Measurements from ENCODE around the gene AKAIN1. TPM values are rescaled to one million over a fixed set of nuclear protein-coding genes. Genes with fewer than 3 reads are reported as not detected.

The AKAIN1 gene
- total RNA-seq, 2 donors from 2014 or later = not detected

DNA sequence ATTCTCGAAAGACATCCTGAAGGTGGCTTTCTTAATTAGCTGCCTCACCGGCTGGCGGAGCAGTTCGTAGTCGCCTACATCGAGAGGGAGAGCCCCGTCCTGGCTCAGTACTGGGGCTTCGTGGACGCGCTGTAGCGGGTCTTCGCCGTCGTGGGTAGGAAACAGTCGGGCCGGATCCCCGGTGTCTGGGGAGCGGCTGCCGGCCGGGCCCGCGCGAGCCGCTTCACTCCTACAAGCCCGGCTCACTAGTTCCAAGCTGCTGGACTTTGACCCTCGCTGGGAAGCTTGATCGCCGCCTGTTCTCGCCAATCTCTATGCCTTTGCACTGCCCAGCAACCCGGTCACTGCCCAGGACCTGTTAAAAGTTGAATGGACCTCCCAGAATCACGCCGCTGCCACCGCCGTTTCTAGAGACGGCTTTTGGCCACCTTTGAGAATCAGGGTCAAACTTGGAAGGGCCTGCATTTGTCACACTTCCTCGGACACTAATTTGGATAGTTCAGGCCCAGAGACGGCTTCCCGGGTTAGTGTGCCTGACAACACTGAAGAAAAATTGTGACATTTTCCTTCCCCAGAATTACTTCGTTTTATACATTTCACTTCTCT is 41.4 kb upstream of the AKAIN1 start:
- WGBS, 2 experiments (ENCODE audit: insufficient coverage in 1 of 2, insufficient read length in 1 of 2) = 2 to 3% methylated on average over 28 to 39 of the region's 39 CpGs
- Histone ChIP-seq H3K4me3 (ENCODE audit: low read length) (peak overlapping the region; percentile 85), H3K27me3 (ENCODE audit: control insufficient read depth, insufficient read depth, low read length, poor library complexity, severe bottlenecking) (peaks cover 21% of the 10 kb centered on the region), H3K4me1 (ENCODE audit: control insufficient read depth, insufficient read depth, low read length) (no peaks in the 10 kb centered on the region), H3K9me3 (ENCODE audit: control insufficient read depth, low read length) (no peaks in the 10 kb centered on the region), H3K36me3 (ENCODE audit: control insufficient read depth, insufficient read depth, low read length) (peaks cover 5% of the 10 kb centered on the region), H3K9ac (ENCODE audit: extremely low read depth, low read length, poor library complexity, severe bottlenecking) (peak overlapping the region; percentile 76), H3K27ac (ENCODE audit: low read depth, low read length) (peak overlapping the region; percentile 96)
- Mint-ChIP-seq H3K27ac (peak overlapping the region; percentile 98), H3K36me3 (ENCODE audit: low read depth) (peaks cover 18% of the 10 kb centered on the region), H3K9me3 (no peaks in the 10 kb centered on the region), H3K4me1 (peaks cover 23% of the 10 kb centered on the region), H3K4me3 (peak overlapping the region; percentile 93), H3K27me3 (ENCODE audit: insufficient read depth) (peaks cover 24% of the 10 kb centered on the region)
- peak; percentile 76 for DNase-seq
- TF ChIP-seq, protein P1, sequence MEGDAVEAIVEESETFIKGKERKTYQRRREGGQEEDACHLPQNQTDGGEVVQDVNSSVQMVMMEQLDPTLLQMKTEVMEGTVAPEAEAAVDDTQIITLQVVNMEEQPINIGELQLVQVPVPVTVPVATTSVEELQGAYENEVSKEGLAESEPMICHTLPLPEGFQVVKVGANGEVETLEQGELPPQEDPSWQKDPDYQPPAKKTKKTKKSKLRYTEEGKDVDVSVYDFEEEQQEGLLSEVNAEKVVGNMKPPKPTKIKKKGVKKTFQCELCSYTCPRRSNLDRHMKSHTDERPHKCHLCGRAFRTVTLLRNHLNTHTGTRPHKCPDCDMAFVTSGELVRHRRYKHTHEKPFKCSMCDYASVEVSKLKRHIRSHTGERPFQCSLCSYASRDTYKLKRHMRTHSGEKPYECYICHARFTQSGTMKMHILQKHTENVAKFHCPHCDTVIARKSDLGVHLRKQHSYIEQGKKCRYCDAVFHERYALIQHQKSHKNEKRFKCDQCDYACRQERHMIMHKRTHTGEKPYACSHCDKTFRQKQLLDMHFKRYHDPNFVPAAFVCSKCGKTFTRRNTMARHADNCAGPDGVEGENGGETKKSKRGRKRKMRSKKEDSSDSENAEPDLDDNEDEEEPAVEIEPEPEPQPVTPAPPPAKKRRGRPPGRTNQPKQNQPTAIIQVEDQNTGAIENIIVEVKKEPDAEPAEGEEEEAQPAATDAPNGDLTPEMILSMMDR (conservative IDR thresholded peaks at IDR 0.05) = no peak

DNA sequence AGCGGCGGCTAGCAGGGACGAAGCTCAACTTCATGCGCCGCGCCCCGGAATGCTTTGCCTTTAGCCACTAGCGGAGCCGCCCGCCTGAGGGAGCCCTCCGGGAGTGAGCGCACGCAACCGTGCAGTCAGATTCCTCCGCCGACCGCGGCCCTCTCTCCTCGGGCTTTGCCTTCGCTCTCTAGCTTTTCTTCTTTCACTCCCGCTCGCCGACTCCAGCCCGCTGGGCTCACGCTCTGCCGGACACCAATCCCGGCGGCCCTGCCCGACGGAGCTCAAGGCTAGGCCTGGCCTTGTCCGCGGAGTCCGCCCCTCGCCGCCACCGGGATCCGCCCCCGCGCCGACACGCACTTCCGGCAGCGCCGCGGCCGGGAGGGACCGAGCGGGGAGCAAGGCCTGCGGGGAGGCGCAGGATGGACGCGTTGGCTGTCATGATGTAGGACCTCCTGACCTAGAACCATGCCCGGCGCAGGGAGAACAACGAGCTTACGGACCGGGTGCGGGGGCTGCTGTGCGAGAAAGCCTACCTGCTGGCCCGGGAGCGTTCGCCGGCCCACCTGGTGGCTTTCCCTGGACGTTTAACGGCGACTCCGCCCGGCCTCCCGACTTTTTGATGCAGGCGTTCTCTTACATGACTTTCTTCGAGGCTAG is 40.8 kb upstream of the AKAIN1 start:
- H3K9ac ChIP-seq (ENCODE audit: extremely low read depth, low read length, poor library complexity, severe bottlenecking) = peak overlapping the region; percentile 76
- peak overlapping the region; percentile 96 for H3K27ac ChIP-seq (ENCODE audit: low read depth, low read length)
- WGBS, 2 experiments (ENCODE audit: insufficient coverage in 1 of 2, insufficient read length in 1 of 2) = 0% methylated on average over 40 to 71 of the region's 71 CpGs
- H3K27me3 ChIP-seq (ENCODE audit: control insufficient read depth, insufficient read depth, low read length, poor library complexity, severe bottlenecking) = peaks cover 21% of the 10 kb centered on the region
- no peaks in the 10 kb centered on the region for H3K9me3 ChIP-seq (ENCODE audit: control insufficient read depth, low read length)
- peaks cover 23% of the 10 kb centered on the region for H3K4me1 Mint-ChIP-seq
- H3K27ac Mint-ChIP-seq = peak overlapping the region; percentile 98
- H3K4me3 ChIP-seq (ENCODE audit: low read length) = peak overlapping the region; percentile 85
- DNase-seq = peak; percentile 95
- H3K9me3 Mint-ChIP-seq = no peaks in the 10 kb centered on the region
- peaks cover 5% of the 10 kb centered on the region for H3K36me3 ChIP-seq (ENCODE audit: control insufficient read depth, insufficient read depth, low read length)
- peak overlapping the region; percentile 93 for H3K4me3 Mint-ChIP-seq
- TF ChIP-seq, protein P1 (conservative IDR thresholded peaks at IDR 0.05) = peak; percentile 41
- H3K27me3 Mint-ChIP-seq (ENCODE audit: insufficient read depth) = peaks cover 26% of the 10 kb centered on the region
- H3K36me3 Mint-ChIP-seq (ENCODE audit: low read depth) = peaks cover 14% of the 10 kb centered on the region
- H3K4me1 ChIP-seq (ENCODE audit: control insufficient read depth, insufficient read depth, low read length) = no peaks in the 10 kb centered on the region

DNA sequence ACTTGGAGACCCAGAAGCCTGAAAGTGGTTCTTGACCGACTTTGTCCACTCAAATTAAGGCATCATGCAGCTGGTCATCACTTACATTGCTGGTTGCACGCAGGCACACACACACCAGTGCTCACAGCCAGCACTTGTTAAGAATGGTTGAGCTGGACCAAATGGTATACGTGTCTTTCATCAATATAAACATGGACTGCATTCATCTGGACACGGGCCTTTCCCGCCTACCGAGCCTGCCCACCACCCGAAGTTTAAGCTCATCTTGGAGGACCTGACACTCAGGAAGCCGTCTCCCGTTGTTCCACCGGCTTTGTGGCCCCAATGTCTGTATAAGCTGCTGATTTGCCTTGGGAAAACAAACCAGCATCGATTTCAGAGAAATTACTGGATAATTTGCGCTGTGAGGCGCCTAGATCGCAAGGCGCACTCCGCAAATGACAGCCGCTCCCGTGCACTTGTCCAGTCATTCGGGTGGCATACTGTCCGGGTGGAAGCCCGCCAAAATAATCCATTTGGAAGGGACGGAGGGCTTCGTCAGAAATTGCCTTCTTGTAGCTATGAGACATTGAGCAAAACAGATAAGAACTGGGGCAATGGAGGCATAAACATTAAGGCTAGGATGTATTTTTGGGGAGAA is 40.1 kb upstream of the AKAIN1 start:
- no peaks in the 10 kb centered on the region for H3K4me1 ChIP-seq (ENCODE audit: control insufficient read depth, insufficient read depth, low read length)
- Mint-ChIP-seq H3K27ac (peak overlapping the region; percentile 98), H3K9me3 (no peaks in the 10 kb centered on the region), H3K36me3 (ENCODE audit: low read depth) (peaks cover 8% of the 10 kb centered on the region), H3K4me3 (peak overlapping the region; percentile 93), H3K27me3 (ENCODE audit: insufficient read depth) (peaks cover 31% of the 10 kb centered on the region), H3K4me1 (peaks cover 23% of the 10 kb centered on the region)
- peaks cover 21% of the 10 kb centered on the region for H3K27me3 ChIP-seq (ENCODE audit: control insufficient read depth, insufficient read depth, low read length, poor library complexity, severe bottlenecking)
- H3K27ac ChIP-seq (ENCODE audit: low read depth, low read length) = peak overlapping the region; percentile 96
- peak overlapping the region; percentile 85 for H3K4me3 ChIP-seq (ENCODE audit: low read length)
- TF ChIP-seq, protein P1 (conservative IDR thresholded peaks at IDR 0.05) = no peak
- no peak for DNase-seq
- H3K9me3 ChIP-seq (ENCODE audit: control insufficient read depth, low read length) = peaks cover under 1% of the 10 kb centered on the region
- WGBS, 2 experiments (ENCODE audit: insufficient coverage in 1 of 2, insufficient read length in 1 of 2) = 5 to 6% methylated on average over 22 to 23 of the region's 23 CpGs
- peak overlapping the region; percentile 76 for H3K9ac ChIP-seq (ENCODE audit: extremely low read depth, low read length, poor library complexity, severe bottlenecking)
- no peaks in the 10 kb centered on the region for H3K36me3 ChIP-seq (ENCODE audit: control insufficient read depth, insufficient read depth, low read length)
